ENCODE results near the gene HYAL3.

DNA sequence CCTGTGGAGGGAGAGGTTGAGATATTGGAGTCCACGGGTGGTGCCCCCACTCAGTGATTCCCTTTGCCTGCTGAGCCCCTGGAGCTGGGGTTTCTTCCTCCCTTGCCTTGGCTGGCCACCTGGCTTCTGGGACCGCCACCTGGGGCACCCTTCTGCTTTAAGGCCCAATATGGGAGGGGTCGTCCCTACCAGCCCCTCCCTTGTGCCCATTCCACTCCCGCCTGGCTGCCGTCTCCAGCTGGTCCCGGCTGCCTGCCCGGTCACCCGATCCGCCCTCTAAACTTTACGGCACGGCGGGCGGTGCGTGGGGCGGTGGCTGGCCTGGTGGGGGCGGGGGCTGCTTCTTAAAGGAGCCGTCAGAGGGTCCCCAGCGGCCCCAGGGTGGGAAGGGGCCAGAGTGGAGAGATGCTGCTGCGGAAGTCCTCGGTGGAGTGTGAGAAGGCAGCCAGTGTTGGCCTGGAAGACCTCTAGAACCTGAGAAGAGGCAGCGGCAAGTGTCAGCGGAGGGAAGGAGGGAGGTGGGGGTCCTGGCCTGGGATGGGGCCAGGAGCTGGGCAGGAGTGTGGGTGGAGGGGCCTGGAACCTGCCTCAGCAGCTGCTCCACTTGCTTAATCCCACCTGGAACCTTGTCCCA, 31.8 kb downstream of the HYAL3 start:
- TF ChIP-seq, protein P1, sequence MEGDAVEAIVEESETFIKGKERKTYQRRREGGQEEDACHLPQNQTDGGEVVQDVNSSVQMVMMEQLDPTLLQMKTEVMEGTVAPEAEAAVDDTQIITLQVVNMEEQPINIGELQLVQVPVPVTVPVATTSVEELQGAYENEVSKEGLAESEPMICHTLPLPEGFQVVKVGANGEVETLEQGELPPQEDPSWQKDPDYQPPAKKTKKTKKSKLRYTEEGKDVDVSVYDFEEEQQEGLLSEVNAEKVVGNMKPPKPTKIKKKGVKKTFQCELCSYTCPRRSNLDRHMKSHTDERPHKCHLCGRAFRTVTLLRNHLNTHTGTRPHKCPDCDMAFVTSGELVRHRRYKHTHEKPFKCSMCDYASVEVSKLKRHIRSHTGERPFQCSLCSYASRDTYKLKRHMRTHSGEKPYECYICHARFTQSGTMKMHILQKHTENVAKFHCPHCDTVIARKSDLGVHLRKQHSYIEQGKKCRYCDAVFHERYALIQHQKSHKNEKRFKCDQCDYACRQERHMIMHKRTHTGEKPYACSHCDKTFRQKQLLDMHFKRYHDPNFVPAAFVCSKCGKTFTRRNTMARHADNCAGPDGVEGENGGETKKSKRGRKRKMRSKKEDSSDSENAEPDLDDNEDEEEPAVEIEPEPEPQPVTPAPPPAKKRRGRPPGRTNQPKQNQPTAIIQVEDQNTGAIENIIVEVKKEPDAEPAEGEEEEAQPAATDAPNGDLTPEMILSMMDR (IDR thresholded peaks at IDR 0.05), result peak in 1 of 4 experiments; percentile 14
- peak; percentile 65 for TF ChIP-seq POLR2AphosphoS5 (IDR thresholded peaks at IDR 0.05)
- TF ChIP-seq POLR2A (IDR thresholded peaks at IDR 0.05), result peak; percentile 51

Measured in prostate gland (tissue), 2 donors.